ENCODE measurements around the gene AK9.
"Not testable (repeated sequence)": the region's sequence is repeated elsewhere in the genome, so short reads cannot be mapped to it uniquely, and the experiment has no call there.

The AK9 gene

DNA sequence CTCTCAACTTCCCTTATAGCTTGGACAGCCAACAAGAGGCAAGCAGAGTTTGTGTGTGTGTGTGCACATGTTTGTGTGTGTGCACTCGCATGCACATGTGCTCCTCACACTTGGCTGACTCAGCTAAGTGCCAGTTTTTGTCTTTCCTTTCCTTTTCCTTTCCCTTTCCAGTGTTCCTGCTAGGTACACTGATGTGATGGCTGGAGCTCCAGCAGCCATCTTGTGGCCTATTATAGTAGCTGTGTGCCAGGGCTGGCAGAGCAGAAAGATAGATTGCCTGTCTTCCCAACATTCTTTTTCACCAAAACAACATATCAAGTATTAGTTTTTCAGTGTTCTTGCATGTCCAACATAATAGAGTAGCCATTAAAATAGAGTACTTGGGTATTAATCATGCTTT lies 79.5 kb downstream of the AK9 start:
- no peak for DNase-seq

DNA sequence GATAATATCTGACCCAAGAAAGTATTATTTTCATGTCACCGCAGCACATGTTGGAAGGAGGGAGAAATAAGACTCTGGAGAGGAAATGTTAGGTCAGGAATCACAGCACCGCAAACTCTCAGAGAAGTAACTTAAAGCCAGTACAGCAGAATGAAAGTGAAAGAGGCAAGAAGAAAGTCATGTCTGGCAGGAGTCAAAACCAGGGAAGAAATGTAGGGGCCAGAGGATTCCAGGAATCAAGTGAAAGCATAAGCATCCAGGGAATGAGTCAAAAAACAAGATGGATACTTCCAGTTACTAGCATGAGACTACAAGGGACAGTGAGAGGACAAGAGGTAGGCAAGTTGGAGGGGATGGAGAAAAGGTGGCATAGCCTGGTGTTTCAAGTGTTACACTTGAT lies 80.4 kb downstream of the AK9 start:
- DNase-seq: no peak

DNA sequence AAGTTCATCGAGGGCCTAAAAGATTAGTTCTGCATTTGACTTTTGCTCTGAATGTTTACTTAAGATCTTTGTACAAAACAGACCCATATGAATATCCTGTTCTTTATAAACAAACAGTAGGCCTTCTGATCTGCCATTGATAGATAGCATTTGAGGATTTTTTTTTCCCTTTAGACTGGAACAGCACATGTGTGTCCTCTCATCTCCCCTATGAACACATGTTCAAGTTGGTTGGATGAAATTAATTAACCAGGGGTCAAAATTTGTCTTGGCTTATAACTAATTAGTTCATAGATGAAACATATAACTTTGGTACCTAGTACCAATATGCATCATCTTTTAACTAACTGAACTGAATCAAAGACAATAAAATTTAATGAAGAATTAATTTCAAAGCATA lies 81.3 kb downstream of the AK9 start:
- no peak for DNase-seq

DNA sequence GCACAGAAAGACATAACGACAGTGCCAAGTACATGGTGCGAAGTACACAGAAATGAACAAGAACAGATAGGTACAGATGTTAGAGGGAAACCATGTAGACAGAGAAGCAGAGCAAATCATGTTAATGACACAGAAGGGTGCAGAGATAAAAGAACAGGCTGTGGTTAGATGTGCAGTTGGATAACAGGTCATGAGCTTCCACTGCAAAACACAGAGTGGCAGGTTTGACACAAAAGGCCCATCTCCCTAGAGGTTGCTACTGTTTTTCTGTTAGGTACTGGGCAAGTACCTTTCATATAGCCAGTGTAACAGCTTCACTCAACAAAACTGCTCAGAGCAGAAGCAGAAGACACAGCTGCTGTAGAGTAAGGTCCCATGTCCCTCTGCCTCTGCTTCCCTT lies 84.6 kb downstream of the AK9 start:
- no peak for DNase-seq

DNA sequence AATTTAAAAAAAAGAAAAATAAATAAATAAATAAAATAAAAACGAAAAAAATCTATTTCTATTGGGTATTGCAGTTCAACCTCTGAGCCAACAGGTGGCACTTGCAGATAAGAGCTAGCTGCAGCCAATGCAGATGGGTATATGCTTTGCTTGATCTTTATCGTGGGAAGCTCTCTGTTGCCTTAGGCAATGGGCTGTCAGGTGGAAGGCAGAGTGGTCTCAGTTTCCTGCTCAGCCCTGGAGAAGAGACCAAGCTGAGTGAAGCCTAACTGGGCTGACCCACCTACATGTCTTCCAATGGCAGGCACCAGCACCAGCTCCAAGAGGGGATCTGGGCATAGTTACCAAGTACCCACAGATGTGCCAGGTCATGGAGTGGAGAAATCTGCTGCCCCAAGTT lies 95.0 kb downstream of the AK9 start:
- DNase-seq: no peak

DNA sequence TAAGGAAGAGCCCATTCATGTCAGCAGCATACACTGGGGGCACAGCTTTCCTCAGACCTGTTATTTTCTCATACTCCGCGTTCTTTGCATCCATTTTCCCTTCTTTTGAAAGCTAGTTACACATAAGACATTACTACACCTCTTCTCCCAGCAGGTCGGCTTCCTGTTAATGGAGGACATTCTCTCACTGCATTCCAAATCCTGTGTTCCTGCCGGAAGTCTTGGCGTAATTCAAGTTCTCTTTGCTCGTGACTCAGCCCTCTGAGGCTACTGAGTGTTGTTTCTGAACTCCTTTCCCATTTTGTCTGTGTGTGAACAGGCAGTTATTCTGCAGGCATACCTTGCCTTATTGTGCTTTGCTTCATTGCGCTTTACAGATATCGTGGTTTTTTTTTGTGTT lies 110.5 kb downstream of the AK9 start:
- no peak for DNase-seq

DNA sequence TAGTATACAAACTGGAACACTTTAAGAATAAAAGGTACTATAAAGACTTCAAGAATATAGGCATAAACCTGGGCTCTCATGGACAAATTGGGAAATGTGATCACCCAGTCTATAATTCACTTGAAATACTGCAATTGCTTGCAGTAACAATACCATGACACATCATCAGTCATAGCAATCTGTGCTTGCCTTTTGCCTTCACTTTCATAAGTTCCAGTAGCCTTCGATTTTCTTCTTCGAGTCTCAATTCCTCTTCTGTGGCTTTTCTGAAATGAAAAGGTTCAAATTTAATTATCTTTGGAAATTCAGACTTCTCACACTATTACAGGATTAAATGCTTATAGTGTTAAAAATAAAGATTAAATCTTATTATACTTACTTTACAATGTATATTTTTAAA lies 111.6 kb downstream of the AK9 start:
- DNase-seq: no peak

DNA sequence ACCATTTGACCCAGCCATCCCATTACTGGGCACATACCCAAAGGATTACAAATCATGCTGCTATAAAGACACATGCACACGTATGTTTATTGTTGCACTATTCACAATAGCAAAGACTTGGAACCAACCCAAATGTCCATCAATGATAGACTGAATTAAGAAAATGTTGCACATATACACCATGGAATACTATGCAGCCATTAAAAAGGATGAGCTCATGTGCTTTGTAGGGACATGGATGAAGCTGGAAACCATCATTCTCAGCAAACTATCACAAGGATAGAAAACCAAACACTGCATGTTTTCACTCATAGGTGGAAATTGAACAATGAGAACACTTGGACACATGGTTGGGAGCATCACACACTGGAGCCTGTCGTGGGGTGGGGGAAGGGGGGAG lies 121.1 kb downstream of the AK9 start:
- not testable (repeated sequence) for DNase-seq

DNA sequence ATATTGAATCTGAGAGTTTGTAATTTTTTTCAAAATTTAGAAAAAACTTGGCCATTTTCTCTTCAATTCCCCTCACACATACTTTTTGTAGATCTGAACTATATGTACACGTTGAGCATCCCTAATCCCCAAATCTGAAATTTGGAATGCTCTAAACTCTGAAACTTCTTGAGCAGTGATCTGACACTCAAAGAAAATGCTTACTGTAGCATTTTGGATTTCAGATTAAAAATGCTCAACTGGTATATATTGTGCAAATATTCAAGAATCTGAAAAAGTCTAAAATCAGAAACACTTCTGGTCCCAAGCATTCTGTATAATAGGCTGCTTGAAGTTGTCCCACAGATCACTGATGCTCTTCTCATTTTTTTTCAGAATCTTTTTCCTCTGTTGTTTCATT lies 129.2 kb downstream of the AK9 start:
- no peak for DNase-seq

DNA sequence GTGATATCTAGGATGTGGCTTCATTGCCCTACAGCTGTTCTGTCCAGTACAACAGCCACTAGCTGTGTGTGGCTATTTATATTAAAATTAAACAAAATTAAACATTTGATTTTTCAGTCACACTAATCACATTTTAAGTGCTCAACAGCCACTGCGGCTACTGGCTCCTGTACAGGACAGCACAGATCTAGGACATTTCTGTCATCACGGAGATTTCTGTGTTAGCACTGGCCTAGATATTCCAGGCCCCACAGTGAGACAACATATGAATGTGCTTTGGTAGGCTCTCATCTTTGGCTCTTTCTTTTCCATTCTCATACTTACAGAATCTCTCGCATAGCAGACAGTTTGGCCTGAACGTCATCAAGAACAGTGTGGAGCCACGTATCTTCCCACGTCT lies 159.6 kb downstream of the AK9 start:
- DNase-seq: no peak

DNA sequence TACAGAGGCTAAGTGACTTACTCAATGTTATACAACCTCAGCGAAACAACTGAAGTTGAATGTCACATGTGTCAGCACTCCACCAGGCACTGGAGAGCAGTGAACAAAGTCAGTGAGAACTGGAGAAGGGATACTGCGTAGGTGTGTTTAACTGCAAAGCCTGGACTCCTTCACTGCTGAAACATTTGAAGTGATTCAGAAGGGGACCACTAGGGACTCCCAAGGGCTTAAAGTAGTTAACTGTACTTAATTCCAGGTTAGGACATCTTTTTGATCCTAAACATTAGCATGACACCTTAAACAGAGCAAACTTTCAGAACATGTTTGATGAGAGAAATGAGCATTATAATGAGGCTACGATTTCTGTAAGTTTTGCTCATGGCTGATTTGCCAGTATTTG lies 163.0 kb downstream of the AK9 start:
- no peak for DNase-seq

DNA sequence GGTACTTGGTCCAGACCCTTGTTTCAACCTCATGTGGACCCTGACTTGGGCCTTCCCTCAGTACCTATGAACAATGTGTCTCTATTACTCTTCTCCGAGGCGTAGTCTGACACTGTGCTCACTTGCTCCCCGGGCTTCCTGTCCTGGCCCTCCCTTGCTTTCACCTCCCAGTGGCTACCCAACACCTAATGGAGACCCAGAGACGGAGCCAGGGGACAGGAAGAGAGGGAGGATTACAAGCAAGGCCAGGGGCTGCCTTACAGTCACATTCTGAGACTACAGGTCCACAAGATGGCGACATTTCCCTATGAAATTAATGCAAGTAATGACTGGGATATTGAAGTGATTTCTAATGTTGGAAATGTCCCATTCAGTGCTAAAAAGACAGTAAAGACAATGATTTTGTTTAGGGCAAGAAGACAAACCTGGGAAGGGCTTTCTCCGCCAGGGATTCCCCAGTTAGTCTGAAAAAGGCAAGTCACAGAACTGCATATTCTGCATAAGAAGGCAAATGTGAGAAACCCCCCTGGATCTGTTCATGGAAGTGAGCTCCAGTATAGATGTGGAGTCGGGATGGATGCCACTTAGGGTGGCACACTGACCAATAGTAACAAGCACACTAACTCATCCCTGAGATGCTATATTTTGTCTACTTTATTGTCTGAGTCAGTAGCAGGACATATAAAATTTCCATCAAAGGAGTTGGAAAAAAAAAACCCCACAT lies 163.9 kb downstream of the AK9 start:
- peak in 2 of 4 experiments; percentile 3 to 14 for DNase-seq

DNA sequence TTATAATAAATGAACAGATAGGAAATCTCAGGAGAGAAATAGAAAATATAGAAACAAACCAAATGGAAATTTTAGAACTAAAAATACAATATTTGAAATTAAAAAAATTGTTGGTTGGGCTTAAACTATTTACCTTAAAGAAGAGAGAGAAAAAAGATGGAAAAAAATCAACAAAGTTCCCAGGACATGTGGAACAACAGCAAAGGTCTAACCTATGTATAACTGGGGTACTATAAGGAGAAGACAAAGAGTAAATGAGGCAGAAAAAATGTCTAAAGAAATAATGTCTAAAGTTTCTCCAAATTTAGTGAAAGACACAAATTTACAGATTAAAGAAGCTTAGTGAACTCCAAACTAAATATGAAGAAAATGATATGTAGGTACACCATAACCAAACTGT lies 166.9 kb downstream of the AK9 start:
- DNase-seq: no peak

DNA sequence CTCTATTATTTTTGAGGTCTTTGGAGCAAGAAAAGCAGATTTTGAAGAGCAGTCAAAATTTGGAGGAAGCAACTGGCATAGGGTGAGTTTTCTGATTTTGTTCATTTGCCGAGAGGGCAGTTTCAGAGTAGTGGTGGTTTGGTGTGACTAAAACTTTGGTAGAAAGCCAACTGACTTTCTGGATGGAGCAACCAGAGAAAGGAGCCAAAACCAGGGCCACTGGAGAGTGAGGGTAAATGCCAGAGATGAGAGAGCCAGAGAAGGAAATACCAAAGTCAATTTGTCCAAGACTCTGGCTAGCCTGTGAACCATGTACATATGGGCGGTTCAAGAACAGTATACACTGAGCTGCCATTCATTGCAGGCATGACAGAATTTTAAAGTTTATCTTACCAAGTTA lies 167.5 kb downstream of the AK9 start:
- DNase-seq: no peak

DNA sequence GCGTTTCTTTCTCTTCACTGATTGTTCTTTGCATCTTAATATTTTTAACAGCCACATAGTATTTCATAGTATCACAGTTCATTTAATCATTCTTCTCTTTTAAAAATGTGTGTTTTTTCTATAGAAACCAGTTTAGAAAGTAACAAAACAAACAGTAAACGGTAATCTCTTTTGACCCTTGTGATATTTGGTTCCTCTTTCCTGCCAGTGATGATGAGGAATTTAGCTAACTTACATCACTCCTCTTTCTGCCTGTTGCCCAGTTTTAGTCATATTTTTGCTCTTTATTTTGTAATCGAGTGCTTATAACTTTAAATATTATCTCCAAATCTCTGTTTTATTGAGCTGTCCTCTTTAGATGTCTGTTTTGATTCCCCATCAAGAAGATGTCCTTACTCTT lies 169.9 kb downstream of the AK9 start:
- DNase-seq: no peak

DNA sequence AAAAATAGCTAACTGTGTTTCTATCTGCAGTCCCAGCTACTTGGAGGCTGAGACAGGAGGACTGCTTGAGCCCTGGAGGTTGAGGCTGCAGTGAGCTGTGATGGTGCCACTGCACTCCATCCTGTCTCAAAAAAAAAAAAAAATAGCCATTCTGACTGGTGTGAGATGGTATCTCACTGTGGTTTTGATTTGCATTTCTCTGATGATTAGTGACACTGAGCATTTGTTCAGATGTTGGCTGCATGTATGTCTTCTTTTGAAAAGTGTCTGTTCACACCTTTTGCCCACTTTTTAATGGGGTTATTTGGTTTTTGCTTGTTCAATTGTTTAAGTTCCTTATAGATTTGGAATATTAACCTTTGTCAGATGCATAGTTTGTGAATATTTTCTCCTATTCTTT lies 171.4 kb downstream of the AK9 start:
- not testable (repeated sequence) for DNase-seq

DNA sequence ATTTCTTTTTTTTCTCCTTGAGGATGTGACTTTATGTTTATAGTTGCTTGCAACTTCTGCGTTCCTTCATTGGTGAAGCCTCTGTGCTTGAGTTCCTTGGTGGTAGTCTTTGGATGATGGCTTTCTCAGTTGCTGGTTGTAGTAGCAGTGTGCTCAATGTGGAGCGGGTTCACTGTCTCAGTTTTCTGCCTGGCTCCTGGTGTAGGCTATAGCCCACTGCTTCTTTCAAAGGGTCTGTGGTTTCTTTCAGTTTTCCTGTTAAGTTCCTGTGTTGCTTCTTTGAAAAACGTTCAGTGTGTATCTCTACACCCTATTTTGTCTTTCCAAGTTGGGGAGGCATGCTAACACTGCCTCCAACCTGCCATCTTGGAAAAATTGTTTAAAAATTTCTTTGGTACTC lies 174.1 kb downstream of the AK9 start:
- DNase-seq: no peak

DNA sequence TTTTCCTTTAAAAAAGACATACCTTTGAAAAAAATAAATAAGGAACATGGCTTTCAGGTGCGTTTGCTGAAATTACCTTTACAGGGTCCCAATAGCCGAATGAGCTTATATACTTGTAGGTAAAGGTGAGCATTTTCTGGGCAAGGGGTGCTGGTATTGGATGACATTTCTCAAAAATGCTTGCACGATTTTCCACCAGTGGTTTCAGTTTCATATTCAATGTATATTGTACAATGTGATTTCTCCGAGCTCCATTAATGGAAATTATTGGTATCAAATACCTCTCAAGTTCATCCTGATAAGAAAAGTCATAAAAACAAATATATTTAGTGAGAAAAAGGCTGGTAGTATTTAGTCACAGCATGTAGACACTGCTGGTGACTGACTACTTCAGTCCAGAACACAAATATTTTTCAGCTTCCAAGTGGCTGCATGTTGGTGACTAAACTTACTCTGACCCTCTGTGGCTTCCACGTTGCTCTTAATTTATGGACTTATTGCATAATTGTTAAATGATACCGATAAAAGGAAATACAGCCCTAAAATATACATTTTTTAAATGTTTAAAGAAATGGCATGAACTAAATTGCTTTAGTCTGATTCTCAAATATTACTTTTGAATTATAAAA lies 175.1 kb downstream of the AK9 start:
- DNase-seq: no peak

DNA sequence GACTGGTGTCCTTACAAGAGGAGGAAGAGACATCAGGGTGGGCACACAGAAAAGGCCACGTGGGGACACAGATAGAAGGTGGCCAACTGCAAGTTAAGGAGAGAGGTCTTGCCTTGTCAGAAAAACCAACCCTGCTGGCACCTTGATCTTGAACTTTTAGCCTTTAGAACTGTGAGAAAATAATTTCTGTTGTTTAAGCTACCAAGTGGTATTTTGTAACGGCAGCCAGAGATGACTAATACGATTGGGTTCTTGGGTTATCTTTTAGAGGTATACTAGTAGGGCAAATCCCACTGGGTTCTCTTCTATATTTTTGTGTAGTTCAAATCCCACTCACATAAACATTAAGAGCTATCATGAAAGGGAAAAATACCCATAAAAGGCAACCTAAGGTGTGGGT lies 176.1 kb downstream of the AK9 start:
- DNase-seq: no peak

DNA sequence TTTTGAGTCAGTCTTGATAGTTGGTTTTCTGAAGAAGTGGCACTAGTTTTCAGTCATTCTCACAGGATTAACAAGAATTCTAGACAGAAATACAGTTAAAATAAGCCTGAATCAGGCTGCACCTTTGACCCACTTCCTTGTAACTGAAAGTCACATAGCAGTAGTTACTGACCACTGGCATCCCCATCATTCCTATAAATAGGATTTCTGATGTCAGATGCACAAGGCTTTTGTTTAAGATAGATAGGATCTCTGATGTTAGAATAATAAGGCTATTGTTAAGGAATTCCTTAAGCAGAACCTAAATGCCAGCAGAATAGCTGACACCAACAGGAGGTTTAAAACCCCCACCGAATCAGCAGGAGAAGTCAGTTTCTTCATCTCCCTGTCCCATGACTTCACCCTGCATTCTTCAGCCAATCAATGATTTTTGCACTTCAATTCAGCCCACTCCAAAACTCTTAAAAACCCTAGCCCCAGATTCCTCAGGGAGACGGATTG lies 177.4 kb downstream of the AK9 start:
- DNase-seq: no peak

DNA sequence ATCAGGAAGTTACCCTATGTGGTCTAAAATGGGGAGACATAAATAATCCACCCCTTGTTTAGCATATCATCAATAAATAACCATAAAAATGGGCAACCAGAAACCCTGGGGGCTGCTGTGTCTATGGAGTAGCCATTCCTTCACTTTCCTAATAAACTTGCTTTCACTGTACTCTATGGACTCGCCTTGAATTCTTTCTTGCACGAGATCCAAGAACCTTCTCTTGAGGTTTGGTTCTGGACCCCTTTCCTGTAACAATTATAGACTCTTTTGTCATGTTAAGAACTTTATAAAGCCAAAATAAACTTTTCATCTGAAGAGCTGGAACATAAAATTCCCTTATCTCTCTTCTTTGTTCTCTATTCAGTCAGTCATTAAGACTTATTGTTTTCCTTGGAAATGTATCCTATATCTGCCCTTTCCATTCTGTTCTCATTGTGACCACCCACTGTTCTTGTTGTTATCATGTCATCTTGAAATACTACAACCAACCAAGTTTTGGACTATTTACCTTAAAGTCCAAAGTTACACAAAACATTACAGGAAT lies 178.7 kb downstream of the AK9 start:
- no peak for DNase-seq

DNA sequence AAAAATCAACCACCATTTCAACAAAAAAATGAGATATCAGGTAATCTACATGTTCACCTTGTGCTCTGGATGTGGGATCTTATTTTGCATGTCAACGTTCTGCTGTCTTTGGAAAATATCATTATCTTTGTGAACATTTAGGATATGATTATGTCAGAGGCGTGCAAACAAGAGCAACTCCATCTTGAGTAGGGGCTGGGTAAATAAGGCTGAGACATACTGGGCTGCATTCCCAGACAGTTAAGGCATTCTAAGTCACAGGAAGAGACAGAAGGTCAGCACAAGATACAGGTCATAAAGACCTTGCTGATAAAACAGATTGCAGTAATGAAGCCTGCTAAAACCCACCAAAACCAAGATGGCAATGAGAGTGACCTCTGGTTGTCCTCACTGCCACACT lies 179.2 kb downstream of the AK9 start:
- no peak for DNase-seq

DNA sequence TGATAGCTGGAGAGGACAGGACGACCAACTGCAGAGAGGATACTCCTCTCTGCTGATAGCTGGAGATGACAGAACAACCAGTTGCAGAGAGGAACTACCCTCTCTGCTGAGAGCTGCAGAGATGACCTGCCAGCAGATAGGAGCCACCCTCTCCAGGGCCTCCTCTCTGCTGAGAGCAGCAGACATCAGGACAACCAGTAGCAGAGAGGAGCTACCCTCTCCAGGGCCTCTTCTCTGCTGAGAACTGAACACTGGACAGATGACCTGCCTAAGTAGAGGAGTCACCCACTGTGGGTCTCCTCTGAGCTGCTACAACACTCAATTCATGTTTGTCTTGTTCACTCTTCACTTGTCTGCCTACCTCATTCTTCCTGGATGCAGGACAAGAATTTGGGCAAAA lies 180.6 kb downstream of the AK9 start:
- DNase-seq: no peak

DNA sequence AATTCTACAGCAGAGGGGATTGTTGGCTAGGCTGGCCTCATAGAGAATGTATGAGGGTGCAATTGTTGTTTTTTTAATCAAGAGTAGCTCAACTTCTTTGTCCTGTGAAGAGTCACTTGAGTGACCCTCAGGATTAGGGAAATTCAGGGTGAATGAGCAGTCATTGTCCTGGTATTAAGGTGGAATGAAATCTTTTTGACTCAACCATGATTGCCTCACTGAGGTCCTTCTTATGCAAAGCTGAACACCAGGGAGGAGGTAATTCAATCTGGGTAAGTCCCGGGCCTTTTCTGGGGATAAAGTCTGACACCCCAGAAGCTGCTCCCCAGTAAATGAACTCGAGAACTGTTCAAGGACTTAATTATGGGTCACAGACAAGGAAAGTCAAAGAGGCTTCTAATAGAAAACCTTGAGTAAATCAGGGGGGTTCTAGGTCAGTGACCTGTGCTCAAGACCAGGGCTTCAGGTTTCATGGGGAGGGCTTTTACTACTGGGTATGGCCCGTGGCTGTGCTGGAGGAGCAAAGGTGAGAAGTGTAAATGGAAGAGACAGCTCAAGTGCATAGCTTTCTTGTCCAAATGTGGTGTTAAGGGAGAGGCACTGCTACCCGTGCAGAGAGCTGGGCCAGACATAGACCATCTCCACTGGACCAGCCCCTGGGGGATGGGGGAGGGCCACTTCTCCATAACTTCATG lies 182.7 kb downstream of the AK9 start:
- no peak for DNase-seq
